GM12878 (cell line): ENCODE results near the gene SRSF1. TPM values are rescaled to one million over a fixed set of nuclear protein-coding genes. Genes with fewer than 3 reads are reported as not detected.

Experiments
- ATAC-seq: fragments of 200-7000 bp; cut with Tn5 transposase; 3 replicates; pipeline ENCODE4 v1.9.1; 2020; ENCODE audit warnings: mild to moderate bottlenecking, moderate library complexity
- BruUV-seq: library from RNA; stranded (reverse); fragments of 400-500 nt; replicated peaks from 2 replicates; lab custom pipeline; 2021; lab: Mats Ljungman, UMichigan
- CTCF ChIA-PET: fragments of 300-600 bp; sonication (Branson Sonifier 250); formaldehyde crosslinking; extraction: SDS; loops from one replicate; lab custom pipeline; 2021; ENCODE audit warnings: inconsistent platforms; lab: Yijun Ruan, JAX
- POLR2A ChIA-PET: fragments of 350-600 bp; formaldehyde crosslinking; extraction: SDS; loops from one replicate; lab custom pipeline; 2021; ENCODE audit warnings: inconsistent platforms; lab: Charles Lee
- RAD21 ChIA-PET: fragments of 300-600 bp; sonication (Branson Sonifier 250); formaldehyde crosslinking; loops from one replicate; lab custom pipeline; 2023; ENCODE audit warnings: antibody characterized with exemption; ENCODE audit not compliant: unreplicated experiment; lab: Charles Lee
- SMC1A ChIA-PET: fragments of 300-600 bp; sonication (Branson Sonifier 250); formaldehyde crosslinking; loops from one replicate; lab custom pipeline; 2023; ENCODE audit not compliant: unreplicated experiment, uncharacterized antibody; lab: Charles Lee
- DNase-seq: peaks from one replicate; pipeline ENCODE4 v3.0.0-alpha.2; 2011; ENCODE audit warnings: low read depth, low spot score
- FAIRE-seq: peaks from 3 replicates; lab custom pipeline; 2011; peaks lifted over from hg19 to GRCh38; lab: Jason Lieb, UNC
- H2AFZ ChIP-seq: 2 replicates; pipeline ENCODE4 v1.6.0; 2011; ENCODE audit warnings: low read depth, low read length, control low read depth; ENCODE audit not compliant: control insufficient read depth
- H3K27ac ChIP-seq: 2 replicates; pipeline ENCODE4 v1.5.1; 2011; ENCODE audit warnings: control low read depth; ENCODE audit not compliant: control insufficient read depth, insufficient read depth
- H3K27me3 ChIP-seq, 2 experiments: replicated peaks in 1 of 2; 2 replicates each; pipeline versions ENCODE4 v1.6.0 to v1.6.1; 2011; ENCODE audit warnings: low read length in 1 of 2; ENCODE audit not compliant: control insufficient read depth in 2 of 2, insufficient read depth in 2 of 2
- H3K36me3 ChIP-seq, 2 experiments: 2 replicates each; pipeline ENCODE4 v1.5.1; 2011; ENCODE audit warnings: low read length in 1 of 2; ENCODE audit not compliant: control insufficient read depth in 2 of 2, insufficient read depth in 2 of 2
- H3K4me1 ChIP-seq: 2 replicates; pipeline ENCODE4 v1.6.1; 2011; ENCODE audit warnings: mild to moderate bottlenecking, low read length, moderate library complexity, mixed read lengths; ENCODE audit not compliant: control insufficient read depth, insufficient read depth
- H3K4me2 ChIP-seq: 2 replicates; pipeline ENCODE4 v1.6.0; 2011; ENCODE audit warnings: control low read depth; ENCODE audit not compliant: control insufficient read depth, insufficient read depth
- H3K4me3 ChIP-seq: fragments of 200-600 bp; sonication (generic); 2 replicates; pipeline ENCODE4 v1.5.1; 2016
- H3K79me2 ChIP-seq: 2 replicates; pipeline ENCODE4 v1.6.0; 2011; ENCODE audit warnings: low read length; ENCODE audit not compliant: control insufficient read depth, insufficient read depth
- H3K9ac ChIP-seq: 2 replicates; pipeline ENCODE4 v1.8.0; 2011; ENCODE audit warnings: low read length, control low read depth, mixed read lengths; ENCODE audit not compliant: control insufficient read depth, insufficient read depth
- H3K9me3 ChIP-seq: replicated peaks from 3 replicates; pipeline ENCODE4 v1.5.1; 2011; ENCODE audit warnings: mild to moderate bottlenecking, low read length; ENCODE audit not compliant: control insufficient read depth, insufficient read depth
- H4K20me1 ChIP-seq: 2 replicates; pipeline ENCODE4 v1.6.0; 2011; ENCODE audit not compliant: control insufficient read depth, insufficient read depth
- CREM ChIP-seq: IDR thresholded peaks from 2 replicates; pipeline ENCODE4 v1.6.1; 2014; ENCODE audit warnings: antibody characterized with exemption, low read depth
- EGR1 ChIP-seq, 2 experiments: IDR thresholded peaks; 1 replicate in 1 of 2; 2 replicates in 1 of 2; pipeline ENCODE4 v1.6.1; 2011 to 2012; ENCODE audit warnings: low read depth in 2 of 2, low read length in 2 of 2, borderline replicate concordance in 1 of 2, mild to moderate bottlenecking in 1 of 2, moderate library complexity in 1 of 2
- ETV6 ChIP-seq, 2 experiments: fragments of 450-650 bp in 1 of 2; IDR thresholded peaks in 1 of 2; conservative IDR thresholded peaks in 1 of 2; 2 replicates each; pipeline ENCODE4 v1.6.1; 2014; ENCODE audit warnings: antibody characterized with exemption in 1 of 2, borderline replicate concordance in 1 of 2, low read depth in 1 of 2, mild to moderate bottlenecking in 1 of 2, moderate library complexity in 1 of 2
- IKZF2 ChIP-seq, 2 experiments: fragments of 450-650 bp; IDR thresholded peaks; 2 replicates each; pipeline ENCODE4 v1.6.1; 2017; ENCODE audit warnings: mild to moderate bottlenecking in 2 of 2, moderate library complexity in 2 of 2
- NR2C2 ChIP-seq: IDR thresholded peaks from 2 replicates; pipeline ENCODE4 v1.6.1; 2011; ENCODE audit warnings: borderline replicate concordance, low read depth; ENCODE audit not compliant: control insufficient read depth, insufficient read length
- RAD51 ChIP-seq: fragments of 450-650 bp; IDR thresholded peaks from 2 replicates; pipeline ENCODE4 v1.6.1; 2016; ENCODE audit warnings: moderate library complexity, mild to moderate bottlenecking, inconsistent platforms
- RBBP5 ChIP-seq: fragments of 200-600 bp; sonication (generic); conservative IDR thresholded peaks from 2 replicates; pipeline ENCODE4 v1.6.1; 2016
- SUZ12 ChIP-seq: fragments of 200-600 bp; sonication (generic); IDR thresholded peaks from one replicate; pipeline ENCODE4 v1.6.1; 2018; ENCODE audit warnings: antibody characterized with exemption, mild to moderate bottlenecking; ENCODE audit not compliant: unreplicated experiment
- ZZZ3 ChIP-seq: IDR thresholded peaks from 2 replicates; pipeline ENCODE4 v1.6.1; 2011; ENCODE audit warnings: low read depth; ENCODE audit not compliant: control insufficient read depth, insufficient read length
- WGBS: methylation state at CpG from one replicate; pipeline ENCODE4 v1.1.6; 2016; ENCODE audit warnings: low lambda C conversion rate; ENCODE audit not compliant: insufficient replicate concordance, insufficient coverage; ENCODE audit errors: missing lambda C conversion rate; 5-methylcytosine and 5-hydroxymethylcytosine counted together
- in situ Hi-C: fragments of 300-500 bp; cut with MboI; formaldehyde crosslinking; loops from 9 replicates; pipeline ENCODE4 v1.14.3; 2018; ENCODE audit warnings: mixed read lengths
- intact Hi-C: fragments of 100-400 bp; cut with micrococcal nuclease; formaldehyde crosslinking; loops from one replicate; pipeline ENCODE4 v1.14.2; 2022; ENCODE audit not compliant: unreplicated experiment
- polyA plus RNA-seq, 11 experiments: library from polyadenylated mRNA; depleted of rRNA in 4 of 11; unstranded in 6 of 11; stranded (reverse) in 5 of 11; fragments of >200 nt; fragmentation: Nextera tagmentation in 4 of 11; fragmentation: Illumina TruSeq in 1 of 11; extraction: Ambion mirVana in 4 of 11; extraction: Trizol in 1 of 11; gene quantifications; 1 replicate in 1 of 11; 2 replicates in 10 of 11; pipeline versions ENCODE4 v1.2.1 to v1.2.3, GENCODE V29; 2011 to 2016; ENCODE audit warnings: inconsistent platforms in 2 of 11, missing spikeins in 2 of 11, low read depth in 1 of 11
- total RNA-seq, 4 experiments: library from RNA; depleted of rRNA in 3 of 4; stranded (reverse); fragments of >200 nt in 3 of 4; fragmentation: Illumina TruSeq in 1 of 4; extraction: Trizol in 1 of 4; gene quantifications; 2 replicates each; pipeline versions ENCODE4 v1.2.1 to v1.2.3, GENCODE V29; 2013 to 2021
- TF ChIP-seq, protein P1 (sequence below): fragments of 150-350 bp; IDR thresholded peaks from 2 replicates; pipeline ENCODE4 v1.6.1; 2016; ENCODE audit warnings: low read depth, low read length
- TF ChIP-seq, protein P2 (sequence below): IDR thresholded peaks from 2 replicates; pipeline ENCODE4 v1.6.1; 2011; ENCODE audit warnings: low read depth, low read length, improper control_type of control experiment, borderline replicate concordance
- TF ChIP-seq, protein P3 (sequence below): IDR thresholded peaks from 2 replicates; pipeline ENCODE4 v1.6.1; 2012; ENCODE audit warnings: low read length, inconsistent platforms

SRSF1 gene
- total and polyA plus RNA-seq, 10 of the 15 experiments (the other 5 are each of a cell fraction or from before 2014, with no cell fraction given) = 101 to 474 (median 404) TPM

DNA sequence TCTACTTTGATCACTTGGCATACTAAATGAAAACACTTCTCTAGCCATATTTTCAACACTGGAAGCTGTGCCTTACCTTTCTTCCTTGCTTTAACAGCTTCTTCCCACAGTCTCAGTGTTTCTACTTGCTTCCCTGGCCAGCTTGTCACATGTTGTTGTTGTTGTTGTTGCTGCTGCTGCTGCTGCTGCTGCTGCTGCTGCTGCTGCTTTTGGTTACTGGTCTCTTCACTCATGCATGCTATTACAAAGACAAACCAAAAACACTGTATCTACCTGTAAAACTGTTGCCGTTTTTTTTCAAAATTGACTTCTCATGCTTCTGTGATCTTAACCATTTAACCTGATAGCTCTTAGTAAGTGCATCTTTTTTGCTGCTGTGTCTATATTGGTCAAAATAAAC, 28.0 kb downstream of the SRSF1 start:
- intact Hi-C loops (no loop called here), in situ Hi-C loops (no loop called here)
- ChIA-PET RAD21 (no interaction called here), POLR2A (interaction anchor here (0.7 to 1.2 kb wide), 2 partner anchors 79 to 134 kb away, joined by 3 to 6 read pairs; no protein-coding TSS in a partner anchor), CTCF (interaction anchor here (1.4 to 8.8 kb wide), 3 partner anchors 19 to 119 kb away, joined by 3 to 195 read pairs (median 4); no protein-coding TSS in a partner anchor)
- Histone ChIP-seq H4K20me1 (no peaks in the 10 kb centered on the region), H3K79me2 (no peaks in the 10 kb centered on the region; the same call in none of the 2 replicates), H3K9ac (no peak overlapping the region), H3K27me3 (no peaks in the 10 kb centered on the region), H3K4me1 (no peaks in the 10 kb centered on the region), H3K27ac (no peak overlapping the region), H3K36me3 (peaks cover 4 to 31% of the 10 kb centered on the region in 2 experiments), H3K4me2 (no peak overlapping the region)
- ATAC-seq (no peak), DNase-seq (no peak)
- 100% methylated on average over 1 of the region's 1 CpG for WGBS
- no TSS peak for BruUV-seq
- no peak for TF ChIP-seq IKZF2 (IDR thresholded peaks at IDR 0.05)
- TF ChIP-seq NR2C2 = no peak
- TF ChIP-seq RBBP5 = no peak
- no peak for TF ChIP-seq EGR1 (IDR thresholded peaks at IDR 0.05; ENCODE audit: borderline replicate concordance in 1 of 2, low read depth in 2 of 2, low read length in 2 of 2)
- TF ChIP-seq, protein P1, sequence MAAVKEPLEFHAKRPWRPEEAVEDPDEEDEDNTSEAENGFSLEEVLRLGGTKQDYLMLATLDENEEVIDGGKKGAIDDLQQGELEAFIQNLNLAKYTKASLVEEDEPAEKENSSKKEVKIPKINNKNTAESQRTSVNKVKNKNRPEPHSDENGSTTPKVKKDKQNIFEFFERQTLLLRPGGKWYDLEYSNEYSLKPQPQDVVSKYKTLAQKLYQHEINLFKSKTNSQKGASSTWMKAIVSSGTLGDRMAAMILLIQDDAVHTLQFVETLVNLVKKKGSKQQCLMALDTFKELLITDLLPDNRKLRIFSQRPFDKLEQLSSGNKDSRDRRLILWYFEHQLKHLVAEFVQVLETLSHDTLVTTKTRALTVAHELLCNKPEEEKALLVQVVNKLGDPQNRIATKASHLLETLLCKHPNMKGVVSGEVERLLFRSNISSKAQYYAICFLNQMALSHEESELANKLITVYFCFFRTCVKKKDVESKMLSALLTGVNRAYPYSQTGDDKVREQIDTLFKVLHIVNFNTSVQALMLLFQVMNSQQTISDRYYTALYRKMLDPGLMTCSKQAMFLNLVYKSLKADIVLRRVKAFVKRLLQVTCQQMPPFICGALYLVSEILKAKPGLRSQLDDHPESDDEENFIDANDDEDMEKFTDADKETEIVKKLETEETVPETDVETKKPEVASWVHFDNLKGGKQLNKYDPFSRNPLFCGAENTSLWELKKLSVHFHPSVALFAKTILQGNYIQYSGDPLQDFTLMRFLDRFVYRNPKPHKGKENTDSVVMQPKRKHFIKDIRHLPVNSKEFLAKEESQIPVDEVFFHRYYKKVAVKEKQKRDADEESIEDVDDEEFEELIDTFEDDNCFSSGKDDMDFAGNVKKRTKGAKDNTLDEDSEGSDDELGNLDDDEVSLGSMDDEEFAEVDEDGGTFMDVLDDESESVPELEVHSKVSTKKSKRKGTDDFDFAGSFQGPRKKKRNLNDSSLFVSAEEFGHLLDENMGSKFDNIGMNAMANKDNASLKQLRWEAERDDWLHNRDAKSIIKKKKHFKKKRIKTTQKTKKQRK = no peak
- no peak for TF ChIP-seq RAD51
- TF ChIP-seq, protein P2, sequence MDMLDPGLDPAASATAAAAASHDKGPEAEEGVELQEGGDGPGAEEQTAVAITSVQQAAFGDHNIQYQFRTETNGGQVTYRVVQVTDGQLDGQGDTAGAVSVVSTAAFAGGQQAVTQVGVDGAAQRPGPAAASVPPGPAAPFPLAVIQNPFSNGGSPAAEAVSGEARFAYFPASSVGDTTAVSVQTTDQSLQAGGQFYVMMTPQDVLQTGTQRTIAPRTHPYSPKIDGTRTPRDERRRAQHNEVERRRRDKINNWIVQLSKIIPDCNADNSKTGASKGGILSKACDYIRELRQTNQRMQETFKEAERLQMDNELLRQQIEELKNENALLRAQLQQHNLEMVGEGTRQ = no peak
- no peak for TF ChIP-seq CREM
- TF ChIP-seq, protein P3, sequence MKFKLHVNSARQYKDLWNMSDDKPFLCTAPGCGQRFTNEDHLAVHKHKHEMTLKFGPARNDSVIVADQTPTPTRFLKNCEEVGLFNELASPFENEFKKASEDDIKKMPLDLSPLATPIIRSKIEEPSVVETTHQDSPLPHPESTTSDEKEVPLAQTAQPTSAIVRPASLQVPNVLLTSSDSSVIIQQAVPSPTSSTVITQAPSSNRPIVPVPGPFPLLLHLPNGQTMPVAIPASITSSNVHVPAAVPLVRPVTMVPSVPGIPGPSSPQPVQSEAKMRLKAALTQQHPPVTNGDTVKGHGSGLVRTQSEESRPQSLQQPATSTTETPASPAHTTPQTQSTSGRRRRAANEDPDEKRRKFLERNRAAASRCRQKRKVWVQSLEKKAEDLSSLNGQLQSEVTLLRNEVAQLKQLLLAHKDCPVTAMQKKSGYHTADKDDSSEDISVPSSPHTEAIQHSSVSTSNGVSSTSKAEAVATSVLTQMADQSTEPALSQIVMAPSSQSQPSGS = no peak
- TF ChIP-seq ETV6 (conservative IDR thresholded peaks at IDR 0.05 in 1 of 2, IDR thresholded peaks at IDR 0.05 in 1 of 2; ENCODE audit: borderline replicate concordance in 1 of 2, low read depth in 1 of 2) = no peak
- no peak for TF ChIP-seq ZZZ3
- TF ChIP-seq SUZ12 = no peak
- TF ChIP-seq, all 136 proteins: peak for 0
- H3K9me3 ChIP-seq = no peaks in the 10 kb centered on the region
- H3K4me3 ChIP-seq = no peak overlapping the region
- SMC1A ChIA-PET = interaction anchor here (0.7 to 9.3 kb wide), 5 partner anchors 18 to 118 kb away, joined by 3 to 114 read pairs (median 3); no protein-coding TSS in a partner anchor
- no peak overlapping the region for H2AFZ ChIP-seq
- FAIRE-seq = no peak
